ENCODE data around the gene CFAP43.

- TF ChIP-seq, protein P1, sequence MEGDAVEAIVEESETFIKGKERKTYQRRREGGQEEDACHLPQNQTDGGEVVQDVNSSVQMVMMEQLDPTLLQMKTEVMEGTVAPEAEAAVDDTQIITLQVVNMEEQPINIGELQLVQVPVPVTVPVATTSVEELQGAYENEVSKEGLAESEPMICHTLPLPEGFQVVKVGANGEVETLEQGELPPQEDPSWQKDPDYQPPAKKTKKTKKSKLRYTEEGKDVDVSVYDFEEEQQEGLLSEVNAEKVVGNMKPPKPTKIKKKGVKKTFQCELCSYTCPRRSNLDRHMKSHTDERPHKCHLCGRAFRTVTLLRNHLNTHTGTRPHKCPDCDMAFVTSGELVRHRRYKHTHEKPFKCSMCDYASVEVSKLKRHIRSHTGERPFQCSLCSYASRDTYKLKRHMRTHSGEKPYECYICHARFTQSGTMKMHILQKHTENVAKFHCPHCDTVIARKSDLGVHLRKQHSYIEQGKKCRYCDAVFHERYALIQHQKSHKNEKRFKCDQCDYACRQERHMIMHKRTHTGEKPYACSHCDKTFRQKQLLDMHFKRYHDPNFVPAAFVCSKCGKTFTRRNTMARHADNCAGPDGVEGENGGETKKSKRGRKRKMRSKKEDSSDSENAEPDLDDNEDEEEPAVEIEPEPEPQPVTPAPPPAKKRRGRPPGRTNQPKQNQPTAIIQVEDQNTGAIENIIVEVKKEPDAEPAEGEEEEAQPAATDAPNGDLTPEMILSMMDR (IDR thresholded peaks at IDR 0.05 in 4 of 5, conservative IDR thresholded peaks at IDR 0.05 in 1 of 5), result no peak
- TF ChIP-seq POLR2A (IDR thresholded peaks at IDR 0.05), result no peak
These were observed 2.8 kb upstream of the CFAP43 start for GRCh38 chr10:104234934-104235333.

Data from gastrocnemius medialis (tissue), 4 donors.